ENCODE results near the gene TMEM248.

DNA sequence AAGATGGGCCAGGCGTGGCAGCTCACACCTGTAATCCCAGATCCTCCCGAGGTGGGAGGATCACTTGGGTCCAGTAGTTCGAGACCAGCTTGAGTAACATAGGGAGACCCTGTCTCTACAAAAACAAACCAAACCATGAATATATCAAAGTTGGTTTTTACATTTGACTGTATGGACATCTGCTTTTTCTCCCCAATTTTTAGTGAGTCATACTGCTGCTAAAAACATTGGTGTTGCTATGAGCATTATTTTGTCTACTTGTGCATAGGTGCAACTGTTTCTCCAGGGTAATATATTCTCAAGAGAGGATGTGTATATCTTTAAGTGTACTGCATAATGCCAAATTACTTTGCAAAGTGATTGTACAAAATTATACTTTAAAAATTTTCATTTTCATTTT, 769 bp upstream of the TMEM248 start:
- no peak for TF ChIP-seq CTCF (IDR thresholded peaks at IDR 0.05 in 4 of 5, conservative IDR thresholded peaks at IDR 0.05 in 1 of 5)
- TF ChIP-seq POLR2A (IDR thresholded peaks at IDR 0.05): no peak
